Keratinocyte (primary cell): ENCODE measurements around the gene KRTAP5-4.
"Not testable (repeated sequence)": the region's sequence is repeated elsewhere in the genome, so short reads cannot be mapped to it uniquely, and the experiment has no call there.

Source experiments
- EZH2 ChIP-seq: IDR thresholded peaks from one replicate; pipeline ENCODE4 v1.6.1; 2012; ENCODE audit warnings: inconsistent platforms, mild to moderate bottlenecking, low read length, moderate library complexity
- TF ChIP-seq, protein P1 (sequence below), 3 experiments: IDR thresholded peaks in 1 of 3; conservative IDR thresholded peaks in 1 of 3; optimal IDR thresholded peaks in 1 of 3; 2 replicates in 2 of 3; 3 replicates in 1 of 3; pipeline versions ENCODE3 to v1.5.1; 2011; ENCODE audit warnings: low read length in 3 of 3, mild to moderate bottlenecking in 3 of 3, moderate library complexity in 2 of 3, control low read depth in 1 of 3, inconsistent platforms in 1 of 3; ENCODE audit not compliant: insufficient read depth in 2 of 3; ENCODE audit errors: extremely low read depth in 1 of 3

DNA sequence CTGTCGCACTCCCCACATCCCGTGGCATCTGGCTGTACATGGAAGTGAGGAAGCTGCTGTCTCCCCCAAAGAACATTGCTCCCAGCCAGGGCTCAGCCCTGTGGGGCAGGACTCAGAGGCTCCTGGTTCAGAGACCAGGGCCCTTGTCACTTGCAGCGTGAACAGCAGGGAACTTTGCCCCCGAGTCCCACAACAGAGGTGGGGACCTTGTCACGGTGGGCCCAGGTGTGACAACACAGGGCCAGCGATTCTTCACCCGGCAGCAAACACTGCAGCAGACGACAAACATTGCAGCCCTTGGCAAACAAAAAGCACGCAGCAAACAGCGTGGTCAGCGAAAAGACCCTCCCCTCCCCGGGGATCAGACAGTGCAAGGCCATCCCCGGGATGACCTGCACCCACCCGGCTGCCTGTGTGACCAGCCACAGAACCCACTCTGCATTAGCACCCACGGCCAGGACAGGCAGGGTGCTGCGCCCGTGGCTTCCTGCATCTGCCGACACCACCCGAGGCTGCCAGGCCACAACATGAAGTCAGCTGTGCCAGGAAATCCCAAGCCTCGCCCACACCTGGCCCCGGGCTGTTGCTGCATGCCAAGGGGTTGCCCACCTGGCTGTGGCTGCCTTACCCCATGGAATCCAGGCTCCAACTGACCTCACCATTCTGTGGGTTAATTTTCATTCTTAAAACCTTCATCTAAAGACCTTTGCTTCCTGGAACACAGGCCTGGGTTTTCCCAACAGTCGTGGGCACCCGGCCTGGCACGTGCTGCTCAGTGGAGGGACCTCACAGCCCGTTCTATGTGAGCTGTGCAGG is 39.7 kb upstream of the KRTAP5-4 start:
- TF ChIP-seq, protein P1, sequence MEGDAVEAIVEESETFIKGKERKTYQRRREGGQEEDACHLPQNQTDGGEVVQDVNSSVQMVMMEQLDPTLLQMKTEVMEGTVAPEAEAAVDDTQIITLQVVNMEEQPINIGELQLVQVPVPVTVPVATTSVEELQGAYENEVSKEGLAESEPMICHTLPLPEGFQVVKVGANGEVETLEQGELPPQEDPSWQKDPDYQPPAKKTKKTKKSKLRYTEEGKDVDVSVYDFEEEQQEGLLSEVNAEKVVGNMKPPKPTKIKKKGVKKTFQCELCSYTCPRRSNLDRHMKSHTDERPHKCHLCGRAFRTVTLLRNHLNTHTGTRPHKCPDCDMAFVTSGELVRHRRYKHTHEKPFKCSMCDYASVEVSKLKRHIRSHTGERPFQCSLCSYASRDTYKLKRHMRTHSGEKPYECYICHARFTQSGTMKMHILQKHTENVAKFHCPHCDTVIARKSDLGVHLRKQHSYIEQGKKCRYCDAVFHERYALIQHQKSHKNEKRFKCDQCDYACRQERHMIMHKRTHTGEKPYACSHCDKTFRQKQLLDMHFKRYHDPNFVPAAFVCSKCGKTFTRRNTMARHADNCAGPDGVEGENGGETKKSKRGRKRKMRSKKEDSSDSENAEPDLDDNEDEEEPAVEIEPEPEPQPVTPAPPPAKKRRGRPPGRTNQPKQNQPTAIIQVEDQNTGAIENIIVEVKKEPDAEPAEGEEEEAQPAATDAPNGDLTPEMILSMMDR (optimal IDR thresholded peaks at IDR 0.05 in 1 of 3, IDR thresholded peaks at IDR 0.05 in 1 of 3, conservative IDR thresholded peaks at IDR 0.05 in 1 of 3; ENCODE audit: extremely low read depth in 1 of 3, insufficient read depth in 2 of 3, low read length in 3 of 3): not testable (repeated sequence)
- not testable (repeated sequence) for TF ChIP-seq EZH2
